H1 (cell line): ENCODE results near the gene MAPRE2. TPM values are rescaled to one million over a fixed set of nuclear protein-coding genes. Genes with fewer than 3 reads are reported as not detected.

ENCODE experiments used
- CTCF ChIA-PET: fragments of 300-600 bp; sonication (Branson Sonifier 250); formaldehyde crosslinking; loops from one replicate; lab custom pipeline; 2021; ENCODE audit not compliant: partially characterized antibody; lab: Charles Lee
- POLR2A ChIA-PET: fragments of 300-600 bp; sonication (Branson Sonifier 250); formaldehyde crosslinking; loops from one replicate; lab custom pipeline; 2021; ENCODE audit warnings: inconsistent platforms; ENCODE audit not compliant: partially characterized antibody; lab: Charles Lee
- DNase-seq, 2 experiments: peaks; one replicate each; pipeline versions ENCODE4 v3.0.0 to v3.0.0-alpha.2; 2010 to 2022; ENCODE audit warnings: low spot score in 2 of 2, low read depth in 1 of 2, mixed read lengths in 1 of 2
- FAIRE-seq: peaks from 2 replicates; lab custom pipeline; 2011; peaks lifted over from hg19 to GRCh38; lab: Jason Lieb, UNC
- H2AFZ ChIP-seq: 2 replicates; pipeline ENCODE4 v1.8.1; 2012; ENCODE audit warnings: low read length, inconsistent platforms
- H2AK5ac ChIP-seq: 2 replicates; pipeline ENCODE4 v1.6.1; 2013; ENCODE audit warnings: low read depth, low read length
- H2BK120ac ChIP-seq: replicated peaks from 2 replicates; pipeline ENCODE3; 2013; ENCODE audit warnings: low read depth, low read length, inconsistent platforms
- H2BK12ac ChIP-seq: 2 replicates; pipeline ENCODE4 v1.6.1; 2013; ENCODE audit warnings: low read depth, low read length
- H2BK15ac ChIP-seq: 2 replicates; pipeline ENCODE4 v1.6.1; 2013; ENCODE audit warnings: low read length
- H2BK20ac ChIP-seq: 2 replicates; pipeline ENCODE4 v1.6.1; 2013; ENCODE audit warnings: low read length
- H2BK5ac ChIP-seq: 2 replicates; pipeline ENCODE4 v1.6.1; 2013; ENCODE audit warnings: low read depth, low read length
- H3K14ac ChIP-seq: 2 replicates; pipeline ENCODE4 v1.6.1; 2013; ENCODE audit warnings: inconsistent platforms; ENCODE audit not compliant: insufficient read length
- H3K18ac ChIP-seq: 2 replicates; pipeline ENCODE4 v1.6.1; 2013; ENCODE audit warnings: low read length; ENCODE audit errors: extremely low read depth
- H3K23ac ChIP-seq: 2 replicates; pipeline ENCODE4 v1.6.1; 2013; ENCODE audit warnings: inconsistent platforms; ENCODE audit not compliant: insufficient read length
- H3K23me2 ChIP-seq: 2 replicates; pipeline ENCODE4 v1.6.1; 2013; ENCODE audit warnings: low read depth, low read length
- H3K27ac ChIP-seq: 2 replicates; pipeline ENCODE4 v1.6.1; 2011; ENCODE audit warnings: low read depth, low read length, inconsistent platforms
- H3K27me3 ChIP-seq, 4 experiments: replicated peaks in 1 of 4; 1 replicate in 1 of 4; 2 replicates in 3 of 4; pipeline versions ENCODE4 v1.6.1 to v1.8.1; 2011 to 2013; ENCODE audit warnings: low read length in 3 of 4, mild to moderate bottlenecking in 3 of 4, inconsistent platforms in 2 of 4, mixed read lengths in 2 of 4, moderate library complexity in 1 of 4; ENCODE audit not compliant: control insufficient read depth in 3 of 4, insufficient read depth in 3 of 4; ENCODE audit errors: extremely low read depth in 1 of 4
- H3K36me3 ChIP-seq, 4 experiments: 2 replicates each; pipeline versions ENCODE4 v1.6.1 to v1.8.1; 2011 to 2013; ENCODE audit warnings: mild to moderate bottlenecking in 4 of 4, low read length in 3 of 4, moderate library complexity in 2 of 4, control low read depth in 1 of 4, inconsistent platforms in 1 of 4; ENCODE audit not compliant: insufficient read depth in 4 of 4, control insufficient read depth in 2 of 4
- H3K4ac ChIP-seq: replicated peaks from 2 replicates; pipeline ENCODE3; 2013; ENCODE audit warnings: low read length, low read depth, mixed read lengths, inconsistent platforms; ENCODE audit not compliant: insufficient read length
- H3K4me1 ChIP-seq, 4 experiments: replicated peaks in 1 of 4; 1 replicate in 1 of 4; 2 replicates in 3 of 4; pipeline versions ENCODE4 v1.6.1 to v1.8.1; 2011 to 2013; ENCODE audit warnings: low read length in 3 of 4, inconsistent platforms in 2 of 4, mixed read lengths in 1 of 4; ENCODE audit not compliant: insufficient read depth in 4 of 4, control insufficient read depth in 3 of 4
- H3K4me2 ChIP-seq, 2 experiments: 2 replicates each; pipeline versions ENCODE4 v1.6.1 to v1.8.1; 2011 to 2013; ENCODE audit warnings: low read depth in 2 of 2, low read length in 2 of 2, control low read depth in 1 of 2, inconsistent platforms in 1 of 2, mild to moderate bottlenecking in 1 of 2; ENCODE audit not compliant: insufficient read depth in 1 of 2
- H3K4me3 ChIP-seq, 4 experiments: fragments of 200-600, 300-600 bp in 1 of 4; sonication (generic), shearing (Covaris generic), sonication (Bioruptor Twin) in 1 of 4; 2 replicates each; pipeline versions ENCODE4 v1.5.1 to v1.8.1; 2011 to 2016; ENCODE audit warnings: low read length in 4 of 4, low read depth in 3 of 4, control low read depth in 2 of 4, inconsistent platforms in 2 of 4, mild to moderate bottlenecking in 2 of 4, mixed read lengths in 1 of 4, moderate library complexity in 1 of 4; ENCODE audit not compliant: insufficient read depth in 2 of 4; ENCODE audit errors: extremely low read depth in 1 of 4
- H3K56ac ChIP-seq: replicated peaks from 2 replicates; pipeline ENCODE3; 2013; ENCODE audit warnings: low read depth, mild to moderate bottlenecking, mixed read lengths, low read length, inconsistent platforms; ENCODE audit not compliant: insufficient read length
- H3K79me1 ChIP-seq: 2 replicates; pipeline ENCODE4 v1.6.1; 2013; ENCODE audit warnings: low read depth, low read length, control low read depth
- H3K79me2 ChIP-seq, 2 experiments: 2 replicates each; pipeline versions ENCODE4 v1.6.1 to v1.8.1; 2012 to 2013; ENCODE audit warnings: low read length in 2 of 2, mild to moderate bottlenecking in 2 of 2, inconsistent platforms in 1 of 2; ENCODE audit not compliant: insufficient read depth in 2 of 2, control insufficient read depth in 1 of 2
- H3K9ac ChIP-seq, 4 experiments: replicated peaks in 1 of 4; 1 replicate in 1 of 4; 2 replicates in 3 of 4; pipeline versions ENCODE4 v1.6.1 to v1.8.1; 2011 to 2013; ENCODE audit warnings: low read depth in 3 of 4, low read length in 3 of 4, control low read depth in 2 of 4, mild to moderate bottlenecking in 2 of 4, moderate library complexity in 2 of 4, inconsistent platforms in 1 of 4; ENCODE audit errors: extremely low read depth in 1 of 4
- H3K9me3 ChIP-seq, 2 experiments: 2 replicates each; pipeline versions ENCODE4 v1.6.1 to v1.8.1; 2012 to 2013; ENCODE audit warnings: mild to moderate bottlenecking in 2 of 2, moderate library complexity in 2 of 2, control low read depth in 1 of 2, inconsistent platforms in 1 of 2, low read depth in 1 of 2, low read length in 1 of 2, mixed read lengths in 1 of 2; ENCODE audit not compliant: insufficient read depth in 2 of 2
- H4K20me1 ChIP-seq, 2 experiments: replicated peaks in 1 of 2; 2 replicates each; pipeline versions ENCODE3 to v1.8.1; 2011 to 2013; ENCODE audit warnings: inconsistent platforms in 2 of 2, low read length in 2 of 2, mild to moderate bottlenecking in 1 of 2; ENCODE audit not compliant: insufficient read depth in 2 of 2, control insufficient read depth in 1 of 2
- H4K5ac ChIP-seq: 2 replicates; pipeline ENCODE4 v1.6.1; 2013; ENCODE audit warnings: low read length, low read depth, mixed read lengths, inconsistent platforms; ENCODE audit not compliant: insufficient read length
- H4K8ac ChIP-seq: 2 replicates; pipeline ENCODE4 v1.8.0; 2013; ENCODE audit warnings: mild to moderate bottlenecking, moderate library complexity, low read length, inconsistent platforms; ENCODE audit not compliant: insufficient read depth; ENCODE audit errors: extremely low read depth
- H4K91ac ChIP-seq: replicated peaks from 2 replicates; pipeline ENCODE3; 2013; ENCODE audit warnings: low read length, mixed read lengths, inconsistent platforms; ENCODE audit not compliant: insufficient read length
- ATF3 ChIP-seq: IDR thresholded peaks from 2 replicates; pipeline ENCODE4 v1.6.1; 2011; ENCODE audit warnings: low read depth, mild to moderate bottlenecking, low read length; ENCODE audit not compliant: insufficient read depth
- CHD1 ChIP-seq: IDR thresholded peaks from 2 replicates; pipeline ENCODE4 v1.6.1; 2012; ENCODE audit warnings: low read depth, low read length, improper control_type of control experiment
- PHF8 ChIP-seq: fragments of 200-600 bp; sonication (generic); conservative IDR thresholded peaks from 2 replicates; pipeline ENCODE4 v1.7.1; 2012; ENCODE audit warnings: low read depth, mild to moderate bottlenecking, inconsistent platforms, low read length, moderate library complexity
- TAF1 ChIP-seq: IDR thresholded peaks from 2 replicates; pipeline ENCODE4 v1.6.1; 2011; ENCODE audit warnings: mild to moderate bottlenecking, low read depth, low read length
- ZNF274 ChIP-seq: IDR thresholded peaks from 2 replicates; pipeline ENCODE4 v1.7.0; 2012; ENCODE audit warnings: low read length, borderline replicate concordance; ENCODE audit errors: extremely low read depth
- WGBS, 2 experiments: shearing (Covaris generic) in 1 of 2; methylation state at CpG; one replicate each; pipeline versions ENCODE4 v1.1.6 to v1.1.7; 2013 to 2015; ENCODE audit warnings: low lambda C conversion rate in 2 of 2, mixed read lengths in 2 of 2, inconsistent platforms in 1 of 2, low coverage in 1 of 2, missing lambda C conversion rate in 1 of 2; ENCODE audit not compliant: insufficient replicate concordance in 2 of 2, insufficient coverage in 1 of 2, insufficient read length in 1 of 2; ENCODE audit errors: extremely low coverage in 1 of 2, missing lambda C conversion rate in 1 of 2; 5-methylcytosine and 5-hydroxymethylcytosine counted together
- polyA plus RNA-seq, 7 experiments: library from polyadenylated mRNA; depleted of rRNA in 3 of 7; stranded (reverse) in 5 of 7; unstranded in 2 of 7; fragments of >200 nt in 5 of 7; fragments of 200-250 nt in 2 of 7; gene quantifications; 1 replicate in 5 of 7; 2 replicates in 1 of 7; 4 replicates in 1 of 7; pipeline versions ENCODE4 v1.2.1 to v1.2.3, GENCODE V29; 2011 to 2013; ENCODE audit warnings: missing spikeins in 2 of 7, mixed read lengths in 2 of 7
- total RNA-seq: library from RNA; stranded (reverse); fragmentation: NEBNext Ultra II Directional; extraction: Animal tissue kit (Norgen Biotek cat#: 25700); gene quantifications from 2 replicates; pipeline ENCODE4 v1.2.1, GENCODE V29; 2021

The MAPRE2 gene
- total and polyA plus RNA-seq, 2 of the 8 experiments (the other 6 are each of a cell fraction or from before 2014, with no cell fraction given), result 32.6 to 33.1 TPM

- no peak for FAIRE-seq
- POLR2A ChIA-PET, result no interaction called here
- H2BK12ac ChIP-seq, result no peak overlapping the region
- H3K18ac ChIP-seq, result no peak overlapping the region
- DNase-seq, result no peak
- no peaks in the 10 kb centered on the region for H3K36me3 ChIP-seq
- no peak overlapping the region for H2AFZ ChIP-seq
- no peaks in the 10 kb centered on the region for H3K79me2 ChIP-seq
- H2BK15ac ChIP-seq, result no peak overlapping the region
- H2BK120ac ChIP-seq, result no peak overlapping the region
- H2AK5ac ChIP-seq, result no peak overlapping the region
- no peak overlapping the region; the same call in 1 of the 2 replicates for H2BK5ac ChIP-seq
- H3K4ac ChIP-seq, result no peak overlapping the region
- no peak overlapping the region for H3K4me3 ChIP-seq
- H4K8ac ChIP-seq, result no peak overlapping the region
- H2BK20ac ChIP-seq, result peak overlapping the region; percentile 83; the same call in 1 of the 2 replicates
- H3K27ac ChIP-seq, result no peak overlapping the region
- no peak overlapping the region for H3K14ac ChIP-seq
- no peaks in the 10 kb centered on the region for H3K23me2 ChIP-seq
- no peaks in the 10 kb centered on the region for H3K27me3 ChIP-seq
- 96% methylated on average over 1 of the region's 1 CpG; no CpG with 5 or more reads in 1 of the 2 experiments for WGBS, 2 experiments
- no peak overlapping the region for H3K23ac ChIP-seq
- no peaks in the 10 kb centered on the region for H4K20me1 ChIP-seq
- no peak overlapping the region for H4K5ac ChIP-seq
- H4K91ac ChIP-seq, result no peak overlapping the region
- H3K9me3 ChIP-seq, result no peaks in the 10 kb centered on the region
- no peak overlapping the region for H3K56ac ChIP-seq
- H3K9ac ChIP-seq, result no peak overlapping the region
- no peaks in the 10 kb centered on the region for H3K79me1 ChIP-seq
- H3K4me2 ChIP-seq, result no peak overlapping the region
- peaks cover 2 to 13% (median 6%) of the 10 kb centered on the region in 4 experiments; a peak in 5 of 7 replicates for H3K4me1 ChIP-seq
- CTCF ChIA-PET, result interaction anchor here (0.8 kb wide), 2 partner anchors 13 to 19 kb away, joined by 3 to 4 read pairs; no protein-coding TSS in a partner anchor
- TF ChIP-seq ATF3 (no peak), ZNF274 (no peak), CHD1 (no peak), TAF1 (no peak), PHF8 (no peak)
Observed at GRCh38 chr18:35189510-35189909, 148.3 kb downstream of the MAPRE2 start.
